Muscle of arm (tissue), 12 donors: ENCODE data around the gene MICU2. TPM values are rescaled to one million over a fixed set of nuclear protein-coding genes. Genes with fewer than 3 reads are reported as not detected.

ENCODE experiments used
- DNase-seq: peaks from one replicate; pipeline ENCODE4 v3.0.0-alpha.2; 2013
- polyA plus RNA-seq, 12 donors: library from polyadenylated mRNA; unstranded; fragments of 120-200 nt; gene quantifications; one replicate each; pipeline ENCODE4 v1.2.1, GENCODE V29; 2013; ENCODE audit not compliant: insufficient read length in 12 of 12

MICU2 gene
- polyA plus RNA-seq, 12 donors, result 54.4 to 88.3 (median 68.9) TPM; not detected in 1

- DNase-seq, result no peak
Observed at GRCh38 chr13:21549633-21550032, 54.3 kb downstream of the MICU2 start.

GRCh38 chr13:21548577-21548976, 55.4 kb downstream of the MICU2 start:
- no peak for DNase-seq

GRCh38 chr13:21546372-21546771, 57.6 kb downstream of the MICU2 start:
- DNase-seq, result no peak

GRCh38 chr13:21544515-21544914, 59.5 kb downstream of the MICU2 start:
- no peak for DNase-seq

GRCh38 chr13:21542563-21542962, 61.4 kb downstream of the MICU2 start:
- no peak for DNase-seq

GRCh38 chr13:21541980-21542379, 62.0 kb downstream of the MICU2 start:
- DNase-seq, result no peak

GRCh38 chr13:21541271-21541670, 62.7 kb downstream of the MICU2 start:
- DNase-seq, result no peak

GRCh38 chr13:21539687-21540086, 64.3 kb downstream of the MICU2 start:
- no peak for DNase-seq

- DNase-seq, result no peak
Observed at GRCh38 chr13:21538753-21539152, 65.2 kb downstream of the MICU2 start.

- DNase-seq, result no peak
Observed at GRCh38 chr13:21538280-21538679, 65.7 kb downstream of the MICU2 start.

GRCh38 chr13:21537105-21537504, 66.9 kb downstream of the MICU2 start:
- DNase-seq, result no peak

- DNase-seq, result no peak
Observed at GRCh38 chr13:21534760-21535159, 69.2 kb downstream of the MICU2 start.

GRCh38 chr13:21531455-21531854, 72.5 kb downstream of the MICU2 start:
- DNase-seq, result no peak

GRCh38 chr13:21530656-21531055, 73.3 kb downstream of the MICU2 start:
- DNase-seq, result no peak

- DNase-seq, result no peak
Observed at GRCh38 chr13:21529146-21529893, 74.7 kb downstream of the MICU2 start.

- no peak for DNase-seq
Observed at GRCh38 chr13:21528616-21529015, 75.4 kb downstream of the MICU2 start.

- no peak for DNase-seq
Observed at GRCh38 chr13:21526707-21527540, 77.0 kb downstream of the MICU2 start.

- DNase-seq, result no peak
Observed at GRCh38 chr13:21522847-21523246, 81.1 kb downstream of the MICU2 start.

GRCh38 chr13:21522130-21522529, 81.8 kb downstream of the MICU2 start:
- no peak for DNase-seq

- DNase-seq, result no peak
Observed at GRCh38 chr13:21518617-21519144, 85.3 kb downstream of the MICU2 start.

- no peak for DNase-seq
Observed at GRCh38 chr13:21517576-21517975, 86.4 kb downstream of the MICU2 start.

GRCh38 chr13:21516805-21517204, 87.2 kb downstream of the MICU2 start:
- no peak for DNase-seq

GRCh38 chr13:21511849-21512248, 92.1 kb downstream of the MICU2 start:
- no peak for DNase-seq
